ENCODE results near the gene TMEM192. TPM values are rescaled to one million over a fixed set of nuclear protein-coding genes. Genes with fewer than 3 reads are reported as not detected.
A peak's percentile ranks its signal among the peaks of the same experiment; 100 is the strongest.
"Not testable (repeated sequence)": the region's sequence is repeated elsewhere in the genome, so short reads cannot be mapped to it uniquely, and the experiment has no call there.

Gene TMEM192
- total RNA-seq, 1 experiment from 2014 or later: 10.0 TPM

GRCh38 chr4:165118256-165118909, 5.7 kb upstream of the TMEM192 start:
- Histone ChIP-seq H3K27me3 (ENCODE audit: control insufficient read depth, insufficient read depth, low read length) (no peaks in the 10 kb centered on the region), H3K36me3 (replicated peaks; ENCODE audit: control insufficient read depth, insufficient read depth, low read length) (no peaks in the 10 kb centered on the region), H3K4me3 (ENCODE audit: insufficient read depth, low read depth, low read length) (no peak overlapping the region)
- DNase-seq: no peak

GRCh38 chr4:165115301-165115700, 2.6 kb upstream of the TMEM192 start:
- Histone ChIP-seq H3K36me3 (replicated peaks; ENCODE audit: control insufficient read depth, insufficient read depth, low read length) (no peaks in the 10 kb centered on the region), H3K4me3 (ENCODE audit: insufficient read depth, low read depth, low read length) (no peak overlapping the region)
- DNase-seq: no peak

GRCh38 chr4:165111906-165112367, 723 bp downstream of the TMEM192 start:
- Histone ChIP-seq H3K4me3 (ENCODE audit: insufficient read depth, low read depth, low read length) (peak overlapping the region; percentile 83), H3K27me3 (ENCODE audit: control insufficient read depth, insufficient read depth, low read length) (no peaks in the 10 kb centered on the region), H3K36me3 (replicated peaks; ENCODE audit: control insufficient read depth, insufficient read depth, low read length) (no peaks in the 10 kb centered on the region)
- DNase-seq: no peak

More at GRCh38 chr4:165115301-165115700, 2.6 kb upstream of the TMEM192 start:
- no peaks in the 10 kb centered on the region for H3K27me3 ChIP-seq (ENCODE audit: control insufficient read depth, insufficient read depth, low read length)

- Histone ChIP-seq H3K4me3 (ENCODE audit: insufficient read depth, low read depth, low read length) (no peak overlapping the region), H3K36me3 (replicated peaks; ENCODE audit: control insufficient read depth, insufficient read depth, low read length) (peaks cover 2% of the 10 kb centered on the region; the same call in 1 of the 2 replicates), H3K27me3 (ENCODE audit: control insufficient read depth, insufficient read depth, low read length) (no peaks in the 10 kb centered on the region)
- no peak for DNase-seq
These were observed 6.1 kb downstream of the TMEM192 start for GRCh38 chr4:165106518-165106917.

GRCh38 chr4:165101641-165102040, 11.0 kb downstream of the TMEM192 start:
- no peaks in the 10 kb centered on the region for H3K27me3 ChIP-seq (ENCODE audit: control insufficient read depth, insufficient read depth, low read length)
- no peak overlapping the region for H3K4me3 ChIP-seq (ENCODE audit: insufficient read depth, low read depth, low read length)
- DNase-seq: no peak
- H3K36me3 ChIP-seq (replicated peaks; ENCODE audit: control insufficient read depth, insufficient read depth, low read length): peaks cover 3% of the 10 kb centered on the region; the same call in 1 of the 2 replicates

GRCh38 chr4:165096776-165097175, 15.9 kb downstream of the TMEM192 start:
- Histone ChIP-seq H3K36me3 (replicated peaks; ENCODE audit: control insufficient read depth, insufficient read depth, low read length) (peaks cover 3% of the 10 kb centered on the region), H3K27me3 (ENCODE audit: control insufficient read depth, insufficient read depth, low read length) (no peaks in the 10 kb centered on the region), H3K4me3 (ENCODE audit: insufficient read depth, low read depth, low read length) (no peak overlapping the region)
- peak; percentile 65 for DNase-seq

GRCh38 chr4:165095291-165095690, 17.4 kb downstream of the TMEM192 start:
- DNase-seq: no peak
- H3K36me3 ChIP-seq (replicated peaks; ENCODE audit: control insufficient read depth, insufficient read depth, low read length): no peaks in the 10 kb centered on the region; the same call in 1 of the 2 replicates
- no peak overlapping the region for H3K4me3 ChIP-seq (ENCODE audit: insufficient read depth, low read depth, low read length)
- H3K27me3 ChIP-seq (ENCODE audit: control insufficient read depth, insufficient read depth, low read length): no peaks in the 10 kb centered on the region

- no peak for DNase-seq
- Histone ChIP-seq H3K4me3 (ENCODE audit: insufficient read depth, low read depth, low read length) (no peak overlapping the region), H3K36me3 (replicated peaks; ENCODE audit: control insufficient read depth, insufficient read depth, low read length) (no peaks in the 10 kb centered on the region; the same call in 1 of the 2 replicates), H3K27me3 (ENCODE audit: control insufficient read depth, insufficient read depth, low read length) (no peaks in the 10 kb centered on the region)
These were observed 17.8 kb downstream of the TMEM192 start for GRCh38 chr4:165094873-165095272.

GRCh38 chr4:165092187-165092586, 20.5 kb downstream of the TMEM192 start:
- not testable (repeated sequence) for DNase-seq; H3K36me3 ChIP-seq (replicated peaks; ENCODE audit: control insufficient read depth, insufficient read depth, low read length); H3K4me3 ChIP-seq (ENCODE audit: insufficient read depth, low read depth, low read length); H3K27me3 ChIP-seq (ENCODE audit: control insufficient read depth, insufficient read depth, low read length)

GRCh38 chr4:165088366-165088765, 24.3 kb downstream of the TMEM192 start:
- no peaks in the 10 kb centered on the region for H3K27me3 ChIP-seq (ENCODE audit: control insufficient read depth, insufficient read depth, low read length)
- DNase-seq: no peak
- H3K4me3 ChIP-seq (ENCODE audit: insufficient read depth, low read depth, low read length): no peak overlapping the region
- peaks cover 8% of the 10 kb centered on the region for H3K36me3 ChIP-seq (replicated peaks; ENCODE audit: control insufficient read depth, insufficient read depth, low read length)

- H3K4me3 ChIP-seq (ENCODE audit: insufficient read depth, low read depth, low read length): no peak overlapping the region
- H3K36me3 ChIP-seq (replicated peaks; ENCODE audit: control insufficient read depth, insufficient read depth, low read length): peaks cover 8% of the 10 kb centered on the region
- no peaks in the 10 kb centered on the region for H3K27me3 ChIP-seq (ENCODE audit: control insufficient read depth, insufficient read depth, low read length)
- DNase-seq: no peak
These were observed 26.7 kb downstream of the TMEM192 start for GRCh38 chr4:165085946-165086345.

- not testable (repeated sequence) for H3K27me3 ChIP-seq (ENCODE audit: control insufficient read depth, insufficient read depth, low read length); DNase-seq; H3K36me3 ChIP-seq (replicated peaks; ENCODE audit: control insufficient read depth, insufficient read depth, low read length); H3K4me3 ChIP-seq (ENCODE audit: insufficient read depth, low read depth, low read length)
These were observed 27.9 kb downstream of the TMEM192 start for GRCh38 chr4:165084787-165085186.

- H3K27me3 ChIP-seq (ENCODE audit: control insufficient read depth, insufficient read depth, low read length): no peaks in the 10 kb centered on the region
- H3K4me3 ChIP-seq (ENCODE audit: insufficient read depth, low read depth, low read length): no peak overlapping the region
- no peak for DNase-seq
- H3K36me3 ChIP-seq (replicated peaks; ENCODE audit: control insufficient read depth, insufficient read depth, low read length): peaks cover 2% of the 10 kb centered on the region
These were observed 33.2 kb downstream of the TMEM192 start for GRCh38 chr4:165079476-165079875.

GRCh38 chr4:165077034-165077578, 35.6 kb downstream of the TMEM192 start:
- no peak for DNase-seq
- H3K36me3 ChIP-seq (replicated peaks; ENCODE audit: control insufficient read depth, insufficient read depth, low read length): peaks cover 2% of the 10 kb centered on the region
- H3K27me3 ChIP-seq (ENCODE audit: control insufficient read depth, insufficient read depth, low read length): no peaks in the 10 kb centered on the region
- no peak overlapping the region for H3K4me3 ChIP-seq (ENCODE audit: insufficient read depth, low read depth, low read length)

- not testable (repeated sequence) for H3K4me3 ChIP-seq (ENCODE audit: insufficient read depth, low read depth, low read length); DNase-seq
These were observed 39.3 kb downstream of the TMEM192 start for GRCh38 chr4:165073346-165073745.

More at GRCh38 chr4:165073346-165073745, 39.3 kb downstream of the TMEM192 start:
- H3K27me3 ChIP-seq (ENCODE audit: control insufficient read depth, insufficient read depth, low read length); H3K36me3 ChIP-seq (replicated peaks; ENCODE audit: control insufficient read depth, insufficient read depth, low read length): not testable (repeated sequence)

Data from H7 (cell line).